Neuron (in vitro differentiated cells): ENCODE data around the gene SERP1.
"Not testable (repeated sequence)": the region's sequence is repeated elsewhere in the genome, so short reads cannot be mapped to it uniquely, and the experiment has no call there.

Experiments used
- H2AFZ ChIP-seq: one replicate; pipeline ENCODE4 v1.6.1; 2013; ENCODE audit warnings: low read depth, mild to moderate bottlenecking, inconsistent platforms, low read length, moderate library complexity
- H3K27me3 ChIP-seq: one replicate; pipeline ENCODE4 v1.6.1; 2013; ENCODE audit warnings: low read length; ENCODE audit not compliant: insufficient read depth
- H3K36me3 ChIP-seq: one replicate; pipeline ENCODE4 v1.6.1; 2013; ENCODE audit warnings: low read length; ENCODE audit not compliant: insufficient read depth
- H3K4me1 ChIP-seq: one replicate; pipeline ENCODE4 v1.6.1; 2013; ENCODE audit warnings: low read length; ENCODE audit not compliant: insufficient read depth
- H3K4me3 ChIP-seq: 2 replicates; pipeline ENCODE4 v1.5.1; 2013; ENCODE audit warnings: mild to moderate bottlenecking, low read length, moderate library complexity
- H3K9me3 ChIP-seq: one replicate; pipeline ENCODE4 v1.6.1; 2013; ENCODE audit warnings: low read length

Gene SERP1

GRCh38 chr3:150527464-150528255 is 18.6 kb downstream of the SERP1 start:
- Histone ChIP-seq H3K4me1 (no peaks in the 10 kb centered on the region), H3K36me3 (no peaks in the 10 kb centered on the region), H3K27me3 (no peaks in the 10 kb centered on the region), H3K9me3 (no peaks in the 10 kb centered on the region), H3K4me3 (no peak overlapping the region), H2AFZ (no peak overlapping the region)

GRCh38 chr3:150523538-150523937 is 22.8 kb downstream of the SERP1 start:
- no peak overlapping the region for H3K4me3 ChIP-seq
- H3K36me3 ChIP-seq = no peaks in the 10 kb centered on the region
- no peaks in the 10 kb centered on the region for H3K9me3 ChIP-seq
- H3K4me1 ChIP-seq = peaks cover 10% of the 10 kb centered on the region
- no peak overlapping the region for H2AFZ ChIP-seq
- H3K27me3 ChIP-seq = no peaks in the 10 kb centered on the region

- Histone ChIP-seq H2AFZ (peak overlapping the region; percentile 74), H3K27me3 (no peaks in the 10 kb centered on the region), H3K36me3 (no peaks in the 10 kb centered on the region), H3K4me1 (peaks cover 10% of the 10 kb centered on the region), H3K9me3 (no peaks in the 10 kb centered on the region), H3K4me3 (no peak overlapping the region)
These were observed 24.8 kb downstream of the SERP1 start for GRCh38 chr3:150521463-150521862.

GRCh38 chr3:150520408-150520807 is 25.9 kb downstream of the SERP1 start:
- no peaks in the 10 kb centered on the region for H3K9me3 ChIP-seq
- H3K36me3 ChIP-seq = no peaks in the 10 kb centered on the region
- no peak overlapping the region for H3K4me3 ChIP-seq
- H2AFZ ChIP-seq = no peak overlapping the region
- no peaks in the 10 kb centered on the region for H3K27me3 ChIP-seq
- peaks cover 10% of the 10 kb centered on the region for H3K4me1 ChIP-seq

GRCh38 chr3:150519026-150519425 is 27.3 kb downstream of the SERP1 start:
- Histone ChIP-seq H3K4me3 (no peak overlapping the region), H2AFZ (no peak overlapping the region), H3K4me1 (peaks cover 10% of the 10 kb centered on the region), H3K36me3 (no peaks in the 10 kb centered on the region), H3K27me3 (no peaks in the 10 kb centered on the region), H3K9me3 (no peaks in the 10 kb centered on the region)

- Histone ChIP-seq H2AFZ (no peak overlapping the region), H3K27me3 (no peaks in the 10 kb centered on the region), H3K36me3 (no peaks in the 10 kb centered on the region), H3K4me1 (peaks cover 24% of the 10 kb centered on the region), H3K9me3 (no peaks in the 10 kb centered on the region), H3K4me3 (no peak overlapping the region)
These were observed 31.1 kb downstream of the SERP1 start for GRCh38 chr3:150515210-150515609.

GRCh38 chr3:150511122-150511821 is 35.0 kb downstream of the SERP1 start:
- no peak overlapping the region for H3K4me3 ChIP-seq
- no peak overlapping the region for H2AFZ ChIP-seq
- peaks cover 24% of the 10 kb centered on the region for H3K4me1 ChIP-seq
- no peaks in the 10 kb centered on the region for H3K9me3 ChIP-seq
- no peaks in the 10 kb centered on the region for H3K27me3 ChIP-seq
- no peaks in the 10 kb centered on the region for H3K36me3 ChIP-seq

GRCh38 chr3:150509780-150510179 is 36.5 kb downstream of the SERP1 start:
- Histone ChIP-seq H3K36me3 (no peaks in the 10 kb centered on the region), H3K9me3 (no peaks in the 10 kb centered on the region)

GRCh38 chr3:150508401-150508800 is 37.9 kb downstream of the SERP1 start:
- Histone ChIP-seq H3K9me3 (no peaks in the 10 kb centered on the region), H3K27me3 (no peaks in the 10 kb centered on the region), H2AFZ (no peak overlapping the region), H3K36me3 (no peaks in the 10 kb centered on the region), H3K4me3 (no peak overlapping the region), H3K4me1 (peaks cover 24% of the 10 kb centered on the region)

More at GRCh38 chr3:150509780-150510179, 36.5 kb downstream of the SERP1 start:
- H3K4me1 ChIP-seq = peaks cover 24% of the 10 kb centered on the region
- no peak overlapping the region for H3K4me3 ChIP-seq
- no peak overlapping the region for H2AFZ ChIP-seq
- no peaks in the 10 kb centered on the region for H3K27me3 ChIP-seq

GRCh38 chr3:150504483-150504882 is 41.8 kb downstream of the SERP1 start:
- Histone ChIP-seq H2AFZ (no peak overlapping the region), H3K4me3 (no peak overlapping the region), H3K9me3 (peaks cover 7% of the 10 kb centered on the region), H3K4me1 (no peaks in the 10 kb centered on the region), H3K36me3 (no peaks in the 10 kb centered on the region), H3K27me3 (no peaks in the 10 kb centered on the region)

GRCh38 chr3:150503402-150504099 is 42.7 kb downstream of the SERP1 start:
- Histone ChIP-seq H3K4me3 (no peak overlapping the region), H3K4me1 (no peaks in the 10 kb centered on the region), H3K27me3 (no peaks in the 10 kb centered on the region), H3K9me3 (peaks cover 7% of the 10 kb centered on the region), H2AFZ (no peak overlapping the region), H3K36me3 (no peaks in the 10 kb centered on the region)

- not testable (repeated sequence) for H3K4me1 ChIP-seq, H2AFZ ChIP-seq, H3K9me3 ChIP-seq, H3K36me3 ChIP-seq, H3K4me3 ChIP-seq, H3K27me3 ChIP-seq
These were observed 45.3 kb downstream of the SERP1 start for GRCh38 chr3:150500960-150501359.

GRCh38 chr3:150497956-150498355 is 48.3 kb downstream of the SERP1 start:
- no peak overlapping the region for H2AFZ ChIP-seq
- no peaks in the 10 kb centered on the region for H3K27me3 ChIP-seq
- H3K4me3 ChIP-seq = no peak overlapping the region
- H3K4me1 ChIP-seq = peaks cover 17% of the 10 kb centered on the region
- no peaks in the 10 kb centered on the region for H3K36me3 ChIP-seq
- peaks cover 7% of the 10 kb centered on the region for H3K9me3 ChIP-seq
